IPS-20b (cell line): ENCODE results near the gene SNX30.

Experiments
- H3K27ac ChIP-seq: one replicate; pipeline ENCODE4 v1.5.1; 2013; ENCODE audit warnings: low read length
- H3K27me3 ChIP-seq: 2 replicates; pipeline ENCODE4 v1.6.1; 2013; ENCODE audit warnings: mild to moderate bottlenecking, low read length, inconsistent platforms; ENCODE audit not compliant: insufficient read depth
- H3K36me3 ChIP-seq: 2 replicates; pipeline ENCODE4 v1.6.1; 2013; ENCODE audit warnings: low read depth, mild to moderate bottlenecking, inconsistent platforms, low read length, moderate library complexity; ENCODE audit not compliant: insufficient read depth
- H3K4me1 ChIP-seq: 2 replicates; pipeline ENCODE4 v1.6.1; 2013; ENCODE audit warnings: mild to moderate bottlenecking, control low read depth, inconsistent platforms, low read length, moderate library complexity; ENCODE audit not compliant: insufficient read depth
- H3K4me3 ChIP-seq: 2 replicates; pipeline ENCODE4 v1.5.1; 2013; ENCODE audit warnings: mild to moderate bottlenecking, low read length, inconsistent platforms
- H3K9ac ChIP-seq: 2 replicates; pipeline ENCODE4 v1.6.1; 2013; ENCODE audit warnings: low read depth, mild to moderate bottlenecking, inconsistent platforms, low read length, moderate library complexity
- H3K9me3 ChIP-seq: 2 replicates; pipeline ENCODE4 v1.6.1; 2013; ENCODE audit warnings: mild to moderate bottlenecking, low read depth, low read length, inconsistent platforms; ENCODE audit not compliant: insufficient read depth

The SNX30 gene

DNA sequence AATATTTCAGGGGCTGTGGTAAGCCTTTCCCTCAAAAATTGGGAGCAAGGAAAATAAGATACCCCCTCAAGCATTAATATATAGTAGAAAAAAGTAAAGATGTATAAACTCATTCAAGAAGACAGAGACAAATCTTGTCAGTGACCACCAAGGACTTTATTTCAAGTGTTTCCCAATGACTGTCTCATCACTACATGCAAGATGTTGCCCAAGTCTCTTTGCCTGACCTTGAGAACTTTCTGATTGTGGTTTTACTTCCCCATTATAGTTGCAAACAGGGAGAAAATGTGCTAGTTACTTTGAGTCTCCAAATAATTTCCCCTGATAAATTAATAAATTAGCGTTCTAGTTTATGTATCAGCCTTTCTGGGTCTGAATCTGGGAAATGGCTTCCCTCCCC, 144.1 kb downstream of the SNX30 start:
- Histone ChIP-seq H3K36me3 (no peaks in the 10 kb centered on the region), H3K27me3 (peaks cover 31% of the 10 kb centered on the region), H3K9me3 (no peaks in the 10 kb centered on the region), H3K9ac (no peak overlapping the region), H3K4me3 (no peak overlapping the region), H3K4me1 (no peaks in the 10 kb centered on the region), H3K27ac (no peak overlapping the region)

GRCh38 chr9:112896131-112896530, 145.6 kb downstream of the SNX30 start:
- no peaks in the 10 kb centered on the region for H3K36me3 ChIP-seq
- H3K9me3 ChIP-seq = no peaks in the 10 kb centered on the region
- no peak overlapping the region for H3K9ac ChIP-seq
- H3K27me3 ChIP-seq = peaks cover 17% of the 10 kb centered on the region
- H3K4me1 ChIP-seq = no peaks in the 10 kb centered on the region
- H3K27ac ChIP-seq = no peak overlapping the region
- H3K4me3 ChIP-seq = no peak overlapping the region

- Histone ChIP-seq H3K36me3 (no peaks in the 10 kb centered on the region), H3K4me3 (no peak overlapping the region), H3K9ac (no peak overlapping the region), H3K27ac (no peak overlapping the region), H3K27me3 (no peaks in the 10 kb centered on the region), H3K4me1 (no peaks in the 10 kb centered on the region), H3K9me3 (no peaks in the 10 kb centered on the region)
Observed at GRCh38 chr9:112898872-112899311, 148.3 kb downstream of the SNX30 start.

GRCh38 chr9:112900488-112900887, 149.9 kb downstream of the SNX30 start:
- no peaks in the 10 kb centered on the region for H3K36me3 ChIP-seq
- H3K27ac ChIP-seq = no peak overlapping the region
- H3K9ac ChIP-seq = no peak overlapping the region
- no peaks in the 10 kb centered on the region for H3K27me3 ChIP-seq
- no peaks in the 10 kb centered on the region for H3K9me3 ChIP-seq
- no peaks in the 10 kb centered on the region for H3K4me1 ChIP-seq
- H3K4me3 ChIP-seq = no peak overlapping the region

DNA sequence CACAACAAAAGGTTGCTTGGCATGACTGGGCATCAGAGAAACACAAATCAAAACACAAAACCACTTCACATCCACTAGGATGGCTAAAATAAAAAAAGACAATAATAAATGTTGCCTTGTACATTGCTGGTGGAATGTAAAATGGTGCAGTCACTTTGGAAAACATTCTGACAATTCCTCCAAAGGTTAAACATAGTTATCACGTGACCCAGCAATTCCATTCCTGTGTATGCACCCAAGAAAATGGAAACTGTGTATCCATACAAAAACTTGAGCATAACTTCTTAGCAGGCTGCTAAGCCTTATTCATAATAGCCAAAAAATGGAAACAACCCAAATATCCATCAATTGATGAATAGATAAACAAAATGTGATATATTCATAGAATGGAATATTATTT, 150.3 kb downstream of the SNX30 start:
- no peaks in the 10 kb centered on the region for H3K27me3 ChIP-seq
- H3K36me3 ChIP-seq = no peaks in the 10 kb centered on the region
- no peak overlapping the region for H3K27ac ChIP-seq
- H3K9me3 ChIP-seq = no peaks in the 10 kb centered on the region
- H3K4me3 ChIP-seq = no peak overlapping the region
- H3K4me1 ChIP-seq = no peaks in the 10 kb centered on the region
- no peak overlapping the region for H3K9ac ChIP-seq

GRCh38 chr9:112905084-112905483, 154.5 kb downstream of the SNX30 start:
- no peak overlapping the region for H3K9ac ChIP-seq
- H3K36me3 ChIP-seq = no peaks in the 10 kb centered on the region
- no peak overlapping the region for H3K27ac ChIP-seq
- H3K9me3 ChIP-seq = no peaks in the 10 kb centered on the region
- H3K4me1 ChIP-seq = no peaks in the 10 kb centered on the region
- H3K4me3 ChIP-seq = no peak overlapping the region
- H3K27me3 ChIP-seq = no peaks in the 10 kb centered on the region; the same call in 1 of the 2 replicates

- Histone ChIP-seq H3K27ac (no peak overlapping the region), H3K4me3 (no peak overlapping the region), H3K27me3 (peaks cover 9% of the 10 kb centered on the region)
Observed at GRCh38 chr9:112911736-112912135, 161.2 kb downstream of the SNX30 start.

DNA sequence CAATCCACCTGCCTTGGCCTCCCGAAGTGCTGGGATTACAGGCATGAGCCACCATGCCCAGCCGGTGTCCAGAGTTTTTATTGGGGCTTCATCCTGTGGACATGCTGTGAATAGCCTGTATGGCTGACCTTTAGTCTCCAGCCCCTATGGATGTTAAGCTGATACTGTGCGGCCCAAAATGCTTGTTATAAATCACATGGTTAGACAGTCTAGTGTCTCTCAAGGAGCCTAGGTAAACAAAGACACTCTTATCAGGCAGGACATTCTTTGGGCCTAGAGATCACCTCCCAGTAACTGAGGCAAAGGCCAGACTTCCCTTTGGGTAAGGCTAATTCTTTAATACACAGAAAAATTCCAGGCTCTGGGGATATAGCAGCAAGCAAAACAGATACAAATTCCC, 162.1 kb downstream of the SNX30 start:
- peaks cover 18% of the 10 kb centered on the region for H3K27me3 ChIP-seq
- H3K27ac ChIP-seq = no peak overlapping the region
- no peaks in the 10 kb centered on the region for H3K4me1 ChIP-seq
- no peak overlapping the region for H3K9ac ChIP-seq
- H3K4me3 ChIP-seq = no peak overlapping the region
- H3K36me3 ChIP-seq = no peaks in the 10 kb centered on the region
- peaks cover 4% of the 10 kb centered on the region; the same call in 1 of the 2 replicates for H3K9me3 ChIP-seq

More at GRCh38 chr9:112911736-112912135, 161.2 kb downstream of the SNX30 start:
- no peaks in the 10 kb centered on the region for H3K4me1 ChIP-seq
- no peak overlapping the region for H3K9ac ChIP-seq
- H3K9me3 ChIP-seq = peaks cover 4% of the 10 kb centered on the region; the same call in 1 of the 2 replicates
- H3K36me3 ChIP-seq = no peaks in the 10 kb centered on the region

DNA sequence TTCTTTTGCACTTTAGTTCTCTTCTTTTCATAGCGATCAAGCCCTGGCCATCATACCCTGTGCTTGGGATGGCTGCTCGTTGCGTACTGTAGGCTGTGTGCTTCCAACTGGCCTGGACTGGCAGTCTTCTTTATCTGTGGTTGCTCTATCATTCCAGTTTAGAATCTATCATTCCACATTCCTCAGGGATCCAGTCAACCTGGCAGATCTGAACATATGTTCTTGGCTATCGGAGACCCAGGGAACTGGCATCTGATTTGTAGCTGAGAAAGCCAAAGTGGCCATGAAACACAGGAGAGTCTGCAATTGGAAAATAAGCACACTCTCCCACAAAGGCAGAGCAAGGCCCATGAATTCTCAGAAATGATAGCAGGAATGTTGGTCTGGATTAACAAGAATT, 162.8 kb downstream of the SNX30 start:
- no peak overlapping the region for H3K9ac ChIP-seq
- H3K4me3 ChIP-seq = no peak overlapping the region
- peaks cover 23% of the 10 kb centered on the region for H3K27me3 ChIP-seq
- H3K27ac ChIP-seq = no peak overlapping the region
- H3K9me3 ChIP-seq = peaks cover 4% of the 10 kb centered on the region; the same call in 1 of the 2 replicates
- no peaks in the 10 kb centered on the region for H3K4me1 ChIP-seq
- no peaks in the 10 kb centered on the region for H3K36me3 ChIP-seq

- Histone ChIP-seq H3K36me3 (no peaks in the 10 kb centered on the region), H3K27me3 (peaks cover 31% of the 10 kb centered on the region), H3K4me3 (no peak overlapping the region), H3K4me1 (no peaks in the 10 kb centered on the region), H3K9ac (no peak overlapping the region), H3K9me3 (peaks cover 4% of the 10 kb centered on the region; the same call in 1 of the 2 replicates), H3K27ac (no peak overlapping the region)
Observed at GRCh38 chr9:112914524-112914923, 164.0 kb downstream of the SNX30 start.

GRCh38 chr9:112917047-112917986, 166.8 kb downstream of the SNX30 start:
- Histone ChIP-seq H3K9ac (no peak overlapping the region), H3K36me3 (no peaks in the 10 kb centered on the region), H3K9me3 (peaks cover 4% of the 10 kb centered on the region; the same call in 1 of the 2 replicates), H3K4me1 (no peaks in the 10 kb centered on the region), H3K27me3 (peaks cover 37% of the 10 kb centered on the region), H3K27ac (no peak overlapping the region), H3K4me3 (no peak overlapping the region)

DNA sequence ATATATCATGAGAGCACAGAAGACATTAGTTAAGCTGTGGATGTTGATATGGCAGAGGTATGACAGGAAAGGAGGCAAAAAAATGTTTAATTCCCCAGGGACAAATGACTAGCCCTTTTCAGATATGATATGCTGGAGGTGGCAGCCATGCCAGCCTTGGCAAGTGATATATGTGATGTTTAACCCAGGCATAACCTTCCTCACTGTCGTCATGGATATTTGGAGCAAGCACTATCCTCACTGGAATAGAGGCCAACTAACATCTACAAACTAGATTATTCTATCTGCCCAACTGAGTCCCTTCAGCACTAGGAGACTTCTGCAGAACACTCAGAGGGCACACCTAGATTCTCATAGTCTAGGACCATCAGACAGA, 167.4 kb downstream of the SNX30 start:
- Histone ChIP-seq H3K27me3 (peaks cover 37% of the 10 kb centered on the region), H3K36me3 (no peaks in the 10 kb centered on the region), H3K27ac (no peak overlapping the region), H3K9ac (no peak overlapping the region), H3K9me3 (no peaks in the 10 kb centered on the region), H3K4me3 (no peak overlapping the region), H3K4me1 (no peaks in the 10 kb centered on the region)
